Measurements from ENCODE around the gene DSE. TPM values are rescaled to one million over a fixed set of nuclear protein-coding genes. Genes with fewer than 3 reads are reported as not detected.

The DSE gene
- total RNA-seq, 1 donor from 2014 or later: 80.5 TPM

DNA sequence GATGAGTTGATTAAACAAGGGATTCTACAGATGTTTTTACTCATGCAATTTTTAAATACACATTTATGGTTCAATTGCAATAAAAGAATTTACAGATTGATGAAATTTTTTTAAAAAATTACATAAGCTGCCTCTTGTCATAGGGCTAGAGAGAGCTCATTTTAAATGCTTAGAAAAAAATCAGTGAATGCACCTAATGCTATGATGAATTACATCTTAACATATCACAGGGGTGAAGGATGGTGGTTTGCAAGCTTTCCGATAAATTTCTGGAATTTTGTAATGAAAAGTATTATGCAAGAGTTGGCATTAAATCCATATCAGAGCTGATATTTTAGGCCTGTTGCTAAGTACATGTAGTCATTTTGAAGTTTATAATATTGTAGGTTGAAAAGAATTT is 29.6 kb downstream of the DSE start:
- H3K4me3 Mint-ChIP-seq: no peak overlapping the region
- peaks cover 8% of the 10 kb centered on the region for H3K9me3 Mint-ChIP-seq
- H3K36me3 Mint-ChIP-seq: peaks cover 17% of the 10 kb centered on the region
- H3K27ac Mint-ChIP-seq: no peak overlapping the region
- no peak for DNase-seq (ENCODE audit: extremely low spot score, unreplicated experiment)
- H3K27me3 Mint-ChIP-seq: no peaks in the 10 kb centered on the region
- peaks cover 63% of the 10 kb centered on the region for H3K4me1 Mint-ChIP-seq (ENCODE audit: unreplicated experiment)
- TF ChIP-seq, protein P1, sequence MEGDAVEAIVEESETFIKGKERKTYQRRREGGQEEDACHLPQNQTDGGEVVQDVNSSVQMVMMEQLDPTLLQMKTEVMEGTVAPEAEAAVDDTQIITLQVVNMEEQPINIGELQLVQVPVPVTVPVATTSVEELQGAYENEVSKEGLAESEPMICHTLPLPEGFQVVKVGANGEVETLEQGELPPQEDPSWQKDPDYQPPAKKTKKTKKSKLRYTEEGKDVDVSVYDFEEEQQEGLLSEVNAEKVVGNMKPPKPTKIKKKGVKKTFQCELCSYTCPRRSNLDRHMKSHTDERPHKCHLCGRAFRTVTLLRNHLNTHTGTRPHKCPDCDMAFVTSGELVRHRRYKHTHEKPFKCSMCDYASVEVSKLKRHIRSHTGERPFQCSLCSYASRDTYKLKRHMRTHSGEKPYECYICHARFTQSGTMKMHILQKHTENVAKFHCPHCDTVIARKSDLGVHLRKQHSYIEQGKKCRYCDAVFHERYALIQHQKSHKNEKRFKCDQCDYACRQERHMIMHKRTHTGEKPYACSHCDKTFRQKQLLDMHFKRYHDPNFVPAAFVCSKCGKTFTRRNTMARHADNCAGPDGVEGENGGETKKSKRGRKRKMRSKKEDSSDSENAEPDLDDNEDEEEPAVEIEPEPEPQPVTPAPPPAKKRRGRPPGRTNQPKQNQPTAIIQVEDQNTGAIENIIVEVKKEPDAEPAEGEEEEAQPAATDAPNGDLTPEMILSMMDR (conservative IDR thresholded peaks at IDR 0.05): no peak

DNA sequence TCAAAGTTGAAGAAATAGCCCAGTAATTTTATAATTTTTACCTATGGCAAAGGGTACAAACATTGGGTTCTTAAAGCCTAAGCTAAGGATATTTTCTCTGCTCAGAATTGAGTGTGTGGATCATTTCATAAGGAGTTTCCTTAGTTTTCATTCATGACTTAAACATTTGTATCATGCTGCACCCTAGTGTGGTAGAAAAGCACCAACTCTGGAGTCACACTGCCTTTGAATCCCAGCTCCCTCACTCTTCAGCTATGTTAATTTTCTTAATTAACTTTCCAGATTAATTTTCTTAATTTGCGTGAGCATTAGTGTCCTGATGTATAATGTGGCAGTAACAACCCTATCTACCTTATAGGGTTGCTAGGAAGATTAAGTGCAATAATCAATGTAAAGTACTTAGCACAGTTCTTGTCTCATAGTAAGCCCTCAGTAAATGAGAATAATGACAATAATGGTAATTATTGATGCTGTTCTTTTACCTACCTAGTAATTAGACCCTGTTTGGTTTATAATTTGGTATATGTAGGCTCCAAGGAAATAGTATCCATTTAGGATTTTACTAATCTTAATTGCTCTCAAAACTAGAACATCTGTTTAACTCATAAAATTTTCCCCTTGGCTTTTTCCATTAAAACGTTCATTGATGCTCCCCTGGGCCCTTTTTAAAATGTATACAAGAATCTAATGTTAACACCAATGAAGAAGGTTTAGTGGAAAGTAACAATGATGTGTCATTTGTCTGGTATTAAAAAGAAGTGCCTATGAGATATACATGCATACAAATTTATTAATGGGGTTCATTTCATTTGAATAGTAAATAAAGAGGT is 31.6 kb downstream of the DSE start:
- Mint-ChIP-seq H3K36me3 (peaks cover 16% of the 10 kb centered on the region), H3K4me3 (no peak overlapping the region), H3K27ac (no peak overlapping the region), H3K4me1 (ENCODE audit: unreplicated experiment) (peaks cover 63% of the 10 kb centered on the region), H3K27me3 (no peaks in the 10 kb centered on the region), H3K9me3 (no peaks in the 10 kb centered on the region)
- DNase-seq (ENCODE audit: extremely low spot score, unreplicated experiment): no peak
- TF ChIP-seq, protein P1 (conservative IDR thresholded peaks at IDR 0.05): no peak

DNA sequence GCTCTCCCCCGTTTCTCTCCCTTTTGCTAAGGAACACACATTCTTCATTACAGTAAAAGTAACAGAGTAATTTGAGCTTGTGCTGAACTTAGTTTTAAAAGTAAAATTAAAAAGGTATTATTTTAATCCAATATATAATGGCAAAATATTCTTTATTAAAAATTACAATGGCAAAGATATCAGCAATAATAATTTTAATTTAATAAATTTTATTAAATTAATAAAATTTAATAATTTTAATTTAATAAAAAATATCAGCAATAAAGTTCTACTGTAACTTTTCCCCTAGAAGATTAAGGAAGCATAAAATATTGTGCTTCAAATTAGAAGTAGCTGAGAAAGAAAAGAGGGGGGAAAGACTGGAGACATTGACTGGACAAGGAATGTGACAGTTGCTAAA is 32.5 kb downstream of the DSE start:
- no peak overlapping the region for H3K27ac Mint-ChIP-seq
- H3K4me1 Mint-ChIP-seq (ENCODE audit: unreplicated experiment): peaks cover 62% of the 10 kb centered on the region

DNA sequence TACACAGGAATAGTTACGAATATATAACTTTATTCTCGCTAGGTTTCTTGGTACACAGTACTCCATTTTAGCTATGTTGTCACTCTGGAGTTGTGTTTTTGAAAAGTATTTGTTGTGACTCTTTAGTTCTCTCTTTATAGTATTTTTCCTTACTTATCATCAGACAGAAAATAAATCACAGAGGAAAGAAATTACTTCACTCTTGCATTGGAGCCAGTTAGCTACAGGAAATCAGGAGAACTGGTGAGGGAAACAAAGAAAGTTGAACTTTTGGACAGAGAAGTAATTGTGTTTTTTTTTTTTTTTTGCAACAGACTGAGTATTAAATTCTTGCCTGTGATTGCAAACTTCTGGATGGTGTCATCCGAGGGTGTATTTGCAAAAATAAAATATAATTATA is 33.9 kb downstream of the DSE start:
- Mint-ChIP-seq H3K27ac (peak overlapping the region; percentile 69), H3K27me3 (no peaks in the 10 kb centered on the region), H3K9me3 (no peaks in the 10 kb centered on the region), H3K36me3 (peaks cover 21% of the 10 kb centered on the region), H3K4me3 (peak overlapping the region; percentile 76), H3K4me1 (ENCODE audit: unreplicated experiment) (peaks cover 58% of the 10 kb centered on the region)
- TF ChIP-seq, protein P1 (conservative IDR thresholded peaks at IDR 0.05): no peak
- no peak for DNase-seq (ENCODE audit: extremely low spot score, unreplicated experiment)

More for the DNA sequence above, 32.5 kb downstream of the DSE start:
- no peak for DNase-seq (ENCODE audit: extremely low spot score, unreplicated experiment)
- no peaks in the 10 kb centered on the region for H3K9me3 Mint-ChIP-seq
- H3K36me3 Mint-ChIP-seq: peaks cover 19% of the 10 kb centered on the region
- TF ChIP-seq, protein P1 (conservative IDR thresholded peaks at IDR 0.05): no peak
- H3K27me3 Mint-ChIP-seq: no peaks in the 10 kb centered on the region
- no peak overlapping the region for H3K4me3 Mint-ChIP-seq

DNA sequence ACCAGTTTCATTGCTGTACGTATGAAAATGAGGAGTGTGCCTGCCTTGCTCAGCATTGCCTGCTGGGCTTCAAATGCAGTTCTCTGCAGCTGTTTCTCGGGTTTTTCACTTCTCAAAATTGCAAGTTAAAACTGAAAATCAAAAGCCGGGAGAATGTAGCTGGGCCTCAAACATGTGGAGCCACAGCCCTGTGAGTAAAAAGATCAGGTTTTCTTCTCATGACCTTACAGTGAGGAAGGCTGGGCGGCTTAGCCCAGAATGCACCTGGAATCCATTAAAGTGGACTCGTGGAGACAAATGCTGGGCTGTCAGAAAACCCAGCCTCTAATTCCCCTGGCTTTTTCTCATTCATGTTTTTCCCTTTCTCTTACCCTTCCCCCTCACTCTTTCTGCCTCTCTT is 34.4 kb downstream of the DSE start:
- Mint-ChIP-seq H3K27me3 (no peaks in the 10 kb centered on the region), H3K36me3 (peaks cover 19% of the 10 kb centered on the region), H3K4me3 (peak overlapping the region; percentile 61), H3K4me1 (ENCODE audit: unreplicated experiment) (peaks cover 59% of the 10 kb centered on the region), H3K27ac (peak overlapping the region; percentile 73), H3K9me3 (no peaks in the 10 kb centered on the region)
- DNase-seq (ENCODE audit: extremely low spot score, unreplicated experiment): no peak
- TF ChIP-seq, protein P1 (conservative IDR thresholded peaks at IDR 0.05): no peak

Data from type B pancreatic cell (in vitro differentiated cells).